Heart right ventricle (tissue), 16 donors: ENCODE measurements around the gene PCNT. TPM values are rescaled to one million over a fixed set of nuclear protein-coding genes. Genes with fewer than 3 reads are reported as not detected.

Experiments
- ATAC-seq, 8 donors: fragments of 200-7000 bp; cut with Tn5 transposase; one replicate each; pipeline ENCODE4 v1.9.1; 2020; ENCODE audit warnings: mild to moderate bottlenecking in 8 of 8, moderate library complexity in 8 of 8, moderate number of reproducible peaks in 1 of 8
- DNase-seq, 2 donors: peaks; one replicate each; pipeline ENCODE4 v3.0.0-alpha.2; 2020
- H3K27ac ChIP-seq, 10 donors: fragments of 200-600 bp; sonication (generic) in 2 of 10; one replicate each; pipeline versions ENCODE4 v1.5.0 to v1.8.0; 2020 to 2022; ENCODE audit warnings: mild to moderate bottlenecking in 3 of 10
- H3K27me3 ChIP-seq, 7 donors: fragments of 200-600 bp; one replicate each; pipeline ENCODE4 v1.8.0; 2021 to 2022; ENCODE audit warnings: mild to moderate bottlenecking in 2 of 7
- H3K36me3 ChIP-seq, 9 donors: fragments of 200-600 bp; sonication (generic) in 1 of 9; one replicate each; pipeline versions ENCODE4 v1.5.0 to v1.8.0; 2020 to 2022; ENCODE audit warnings: mild to moderate bottlenecking in 2 of 9
- H3K4me1 ChIP-seq, 9 donors: fragments of 200-600 bp; sonication (generic) in 1 of 9; one replicate each; pipeline versions ENCODE4 v1.5.0 to v1.8.0; 2020 to 2022; ENCODE audit warnings: mild to moderate bottlenecking in 4 of 9
- H3K4me3 ChIP-seq, 10 donors: fragments of 200-600 bp; sonication (generic) in 2 of 10; one replicate each; pipeline versions ENCODE4 v1.5.0 to v1.8.0; 2020 to 2022; ENCODE audit warnings: mild to moderate bottlenecking in 7 of 10, moderate library complexity in 2 of 10
- H3K9me3 ChIP-seq, 11 donors: fragments of 200-600 bp in 10 of 11; sonication (generic) in 2 of 11; one replicate each; pipeline versions ENCODE4 v1.5.0 to v1.8.0; 2013 to 2022; ENCODE audit warnings: mild to moderate bottlenecking in 2 of 11, control low read depth in 1 of 11, moderate library complexity in 1 of 11
- WGBS, 2 donors: extraction: QIAGEN DNeasy Blood & Tissue Kit; methylation state at CpG; one replicate each; pipeline ENCODE4 v1.1.7; 2013; ENCODE audit warnings: inconsistent platforms in 1 of 2; 5-methylcytosine and 5-hydroxymethylcytosine counted together
- intact Hi-C, 10 donors: fragments of 100-400 bp; cut with DNase I; formaldehyde crosslinking; loops; one replicate each; pipeline versions ENCODE4 v1.11.1 to v1.14.2; 2022
- polyA plus RNA-seq, 2 donors: library from polyadenylated mRNA; stranded (reverse); fragments of 200-250 nt; gene quantifications; one replicate each; pipeline ENCODE4 v1.2.3, GENCODE V29; 2013
- total RNA-seq, 10 donors: library from RNA; stranded (reverse); fragmentation: NEBNext Ultra II Directional in 3 of 10; extraction: Animal tissue kit (Norgen Biotek cat#: 25700) in 3 of 10; gene quantifications; one replicate each; pipeline versions ENCODE4 v1.2.1 to v1.2.4, GENCODE V29; 2021 to 2023
- TF ChIP-seq, protein P1 (sequence below), 9 donors: fragments of 200-600 bp; sonication (generic) in 2 of 9; IDR thresholded peaks; one replicate each; pipeline versions ENCODE4 v1.5.0 to v1.8.0; 2021 to 2022; ENCODE audit warnings: antibody characterized with exemption in 9 of 9, mild to moderate bottlenecking in 5 of 9, moderate library complexity in 1 of 9
- donor health status: Arrhythmogenic right ventricular cardiomyopathy.
- donor health status: ischemic (EF 13 %, LVEDD 7.1; RV severe dilation, severe dysfunction).
- donor health status: healthy with polysubstance abuse.
- donor health status: DM: no; HTN: yes; CAD: no.
- donor health status: DM: no; HTN: no; CAD: no.
- donor health status: ischemic (EF 25% LVEDD 6.9; RV normal size, moderate dysfunction).
- donor health status: ischemic (EF 25% LVEDD 5.7; RV mildly dilated, moderate dysfunction).
- donor health status: healthy.
- donor health status: DM: yes; HTN: yes; CAD: no.
- donor health status: Ischemic cardiomyopathy.
- donor health status: ischemic (EF 35%, LVEDD 5.7; RV mildly dilated, moderate dysfunction).
- donor health status: nonischemic (EF 11% LVEDD 7.7; RV severe dilation, severe dysfunction).
- donor health status: DM: yes; HTN: yes; CAD: no.
- donor health status: PGD.
- donor health status: ischemic (EF 29% LVEDD 5.4; RV normal size, mild dysfunction).
- donor health status: nonischemic (EF 23%, LVEDD 6.1; RV moderate dilation, normal function).

The PCNT gene
- total and polyA plus RNA-seq, 12 donors = 17.5 to 58.6 (median 26.9) TPM

DNA sequence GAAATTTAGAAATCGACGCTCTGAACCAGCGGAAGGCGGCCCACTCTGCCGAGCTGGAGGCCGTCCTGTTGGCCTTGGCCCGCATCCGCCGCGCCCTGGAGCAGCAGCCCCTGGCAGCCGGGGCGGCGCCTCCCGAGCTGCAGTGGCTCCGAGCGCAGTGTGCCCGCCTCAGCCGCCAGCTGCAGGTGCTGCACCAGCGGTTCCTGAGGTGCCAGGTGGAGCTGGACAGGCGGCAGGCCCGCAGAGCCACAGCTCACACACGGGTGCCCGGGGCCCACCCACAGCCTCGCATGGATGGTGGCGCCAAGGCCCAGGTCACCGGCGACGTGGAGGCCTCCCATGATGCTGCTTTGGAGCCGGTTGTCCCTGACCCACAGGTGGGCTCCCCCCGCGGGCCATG, 87.7 kb downstream of the PCNT start:
- no peaks in the 10 kb centered on the region for H3K9me3 ChIP-seq
- DNase-seq (no peak), ATAC-seq (no peak)
- no peak overlapping the region for H3K27ac ChIP-seq
- intact Hi-C loops = no loop called here
- TF ChIP-seq, protein P1, sequence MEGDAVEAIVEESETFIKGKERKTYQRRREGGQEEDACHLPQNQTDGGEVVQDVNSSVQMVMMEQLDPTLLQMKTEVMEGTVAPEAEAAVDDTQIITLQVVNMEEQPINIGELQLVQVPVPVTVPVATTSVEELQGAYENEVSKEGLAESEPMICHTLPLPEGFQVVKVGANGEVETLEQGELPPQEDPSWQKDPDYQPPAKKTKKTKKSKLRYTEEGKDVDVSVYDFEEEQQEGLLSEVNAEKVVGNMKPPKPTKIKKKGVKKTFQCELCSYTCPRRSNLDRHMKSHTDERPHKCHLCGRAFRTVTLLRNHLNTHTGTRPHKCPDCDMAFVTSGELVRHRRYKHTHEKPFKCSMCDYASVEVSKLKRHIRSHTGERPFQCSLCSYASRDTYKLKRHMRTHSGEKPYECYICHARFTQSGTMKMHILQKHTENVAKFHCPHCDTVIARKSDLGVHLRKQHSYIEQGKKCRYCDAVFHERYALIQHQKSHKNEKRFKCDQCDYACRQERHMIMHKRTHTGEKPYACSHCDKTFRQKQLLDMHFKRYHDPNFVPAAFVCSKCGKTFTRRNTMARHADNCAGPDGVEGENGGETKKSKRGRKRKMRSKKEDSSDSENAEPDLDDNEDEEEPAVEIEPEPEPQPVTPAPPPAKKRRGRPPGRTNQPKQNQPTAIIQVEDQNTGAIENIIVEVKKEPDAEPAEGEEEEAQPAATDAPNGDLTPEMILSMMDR (IDR thresholded peaks at IDR 0.05) = no peak
- H3K27me3 ChIP-seq = no peaks in the 10 kb centered on the region
- H3K4me1 ChIP-seq = no peaks in the 10 kb centered on the region
- WGBS, 2 donors = 92 to 93% methylated on average over 30 to 31 of the region's 31 CpGs
- peaks cover 0 to 81% (median 22%) of the 10 kb centered on the region in 9 donors for H3K36me3 ChIP-seq
- no peak overlapping the region for H3K4me3 ChIP-seq

GRCh38 chr21:46412521-46413364, 88.8 kb downstream of the PCNT start:
- Histone ChIP-seq H3K9me3 (no peaks in the 10 kb centered on the region), H3K4me3 (no peak overlapping the region), H3K27me3 (no peaks in the 10 kb centered on the region), H3K36me3 (peaks cover 0 to 83% (median 32%) of the 10 kb centered on the region in 9 donors), H3K4me1 (no peaks in the 10 kb centered on the region), H3K27ac (no peak overlapping the region)
- WGBS, 2 donors = 89% methylated on average over 25 to 34 of the region's 39 CpGs
- DNase-seq = no peak
- intact Hi-C loops = no loop called here
- no peak for ATAC-seq
- TF ChIP-seq, protein P1 (IDR thresholded peaks at IDR 0.05) = no peak

- 88% methylated on average over 9 of the region's 9 CpGs for WGBS, 2 donors
- no peak for DNase-seq
- H3K4me1 ChIP-seq = no peaks in the 10 kb centered on the region
- ATAC-seq = no peak
- no peak overlapping the region for H3K27ac ChIP-seq
- H3K9me3 ChIP-seq = no peaks in the 10 kb centered on the region
- intact Hi-C loops = no loop called here
- H3K36me3 ChIP-seq = peaks cover 0 to 83% (median 32%) of the 10 kb centered on the region in 9 donors
- TF ChIP-seq, protein P1 (IDR thresholded peaks at IDR 0.05) = no peak
- H3K27me3 ChIP-seq = no peaks in the 10 kb centered on the region
- H3K4me3 ChIP-seq = no peak overlapping the region
Measured at GRCh38 chr21:46413365-46413696, 89.4 kb downstream of the PCNT start.

DNA sequence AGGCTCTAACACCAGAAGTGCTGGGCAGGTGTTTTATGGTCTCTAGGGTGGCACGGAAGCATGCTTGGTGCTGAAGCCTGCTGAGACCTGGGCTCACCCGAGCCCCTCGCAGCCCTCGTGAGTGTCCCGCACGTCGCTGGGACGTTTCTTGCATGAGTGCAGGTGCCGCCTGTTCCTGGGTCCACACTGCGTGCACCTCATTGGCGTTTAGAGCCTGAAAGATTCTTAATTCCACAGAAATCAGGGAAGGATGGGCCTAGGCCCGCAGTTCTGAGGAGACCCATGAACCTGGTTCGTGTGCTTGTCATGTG, 91.0 kb downstream of the PCNT start:
- Histone ChIP-seq H3K36me3 (peaks cover 0 to 89% (median 44%) of the 10 kb centered on the region in 9 donors), H3K4me3 (no peak overlapping the region), H3K9me3 (no peaks in the 10 kb centered on the region), H3K4me1 (no peaks in the 10 kb centered on the region), H3K27ac (no peak overlapping the region), H3K27me3 (no peaks in the 10 kb centered on the region)
- intact Hi-C loops = no loop called here
- TF ChIP-seq, protein P1 (IDR thresholded peaks at IDR 0.05) = no peak
- DNase-seq = no peak
- WGBS, 2 donors = 97 to 98% methylated on average over 13 of the region's 13 CpGs
- no peak for ATAC-seq
